GM13976 (cell line): Measurements from ENCODE around the gene HOXA10.

Experiments
- DNase-seq: peaks from one replicate; pipeline ENCODE4 v3.0.0; 2012; ENCODE audit warnings: low spot score
- CTCF ChIP-seq: IDR thresholded peaks from 2 replicates; pipeline ENCODE4 v1.5.1; 2012; ENCODE audit warnings: borderline replicate concordance, mild to moderate bottlenecking; ENCODE audit not compliant: insufficient read depth; ENCODE audit errors: extremely low read depth, missing control alignments, control extremely low read depth
- in situ Hi-C: fragments of 300-500 bp; cut with MboI; formaldehyde crosslinking; loops from one replicate; pipeline ENCODE4 v1.12.0; 2022; ENCODE audit warnings: low sequenced_read_pairs, mixed read lengths, inconsistent platforms; ENCODE audit not compliant: unreplicated experiment

Gene HOXA10

DNA sequence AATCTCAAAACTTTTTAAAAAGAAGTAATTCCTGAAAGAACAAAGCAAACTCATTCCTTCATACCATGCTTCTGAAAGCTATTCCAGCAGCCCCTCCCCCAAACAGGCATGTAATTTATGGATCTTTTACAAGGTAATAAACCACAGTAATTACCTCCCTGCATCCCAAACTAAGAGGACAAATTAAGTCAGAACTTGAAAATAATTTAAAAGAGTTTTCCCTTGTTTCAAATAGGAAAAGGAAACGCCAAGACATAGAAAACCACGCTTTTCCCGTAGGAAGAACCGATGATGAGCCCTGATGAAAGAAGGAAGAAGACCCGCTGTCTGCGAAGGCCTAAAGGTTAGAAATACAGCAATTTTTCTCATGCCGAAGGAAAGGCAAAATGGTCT lies 52.4 kb downstream of the HOXA10 start:
- DNase-seq = no peak
- in situ Hi-C loops = no loop called here
- no peak for TF ChIP-seq CTCF
